Measurements from ENCODE around the gene PCDHA12.

DNA sequence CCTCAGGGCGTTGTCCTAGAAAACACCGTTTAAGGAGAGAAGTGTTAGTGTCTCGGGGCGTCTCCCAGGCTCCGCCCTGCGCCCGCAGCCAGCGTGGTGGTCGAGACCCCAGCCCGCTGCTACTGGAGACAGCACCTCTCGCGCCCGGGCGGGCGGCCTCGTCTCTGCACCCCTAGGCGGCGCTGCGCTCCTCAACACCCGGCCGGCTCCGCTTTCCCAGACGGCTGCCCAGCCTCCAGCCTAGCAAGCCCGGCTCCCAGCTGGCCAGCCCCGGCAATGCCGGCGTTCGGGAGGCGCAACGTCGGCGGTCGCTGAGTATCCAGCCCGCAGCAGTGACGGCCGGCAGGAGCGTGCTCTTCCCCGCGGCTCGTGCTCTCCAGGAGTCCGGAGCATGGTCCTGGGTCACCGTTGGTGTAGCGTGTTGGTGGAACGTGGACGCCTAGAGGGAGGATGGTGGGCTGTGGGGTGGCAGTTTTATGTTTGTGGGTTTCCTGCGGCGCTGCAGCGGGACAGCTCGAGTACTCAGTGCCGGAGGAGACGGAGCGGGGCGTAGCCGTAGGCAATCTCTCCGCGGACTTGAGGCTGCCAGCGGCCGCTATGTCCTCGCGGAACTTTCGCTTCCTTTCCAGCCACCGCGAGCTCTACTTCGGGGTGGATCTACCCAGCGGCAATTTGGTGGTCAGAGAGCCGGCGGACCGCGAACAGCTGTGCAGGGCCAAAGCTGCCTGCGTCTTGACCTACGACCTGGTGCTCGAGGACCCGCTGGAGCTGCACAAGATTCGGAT is 51.5 kb downstream of the PCDHA12 start:
- TF ChIP-seq, protein P1, sequence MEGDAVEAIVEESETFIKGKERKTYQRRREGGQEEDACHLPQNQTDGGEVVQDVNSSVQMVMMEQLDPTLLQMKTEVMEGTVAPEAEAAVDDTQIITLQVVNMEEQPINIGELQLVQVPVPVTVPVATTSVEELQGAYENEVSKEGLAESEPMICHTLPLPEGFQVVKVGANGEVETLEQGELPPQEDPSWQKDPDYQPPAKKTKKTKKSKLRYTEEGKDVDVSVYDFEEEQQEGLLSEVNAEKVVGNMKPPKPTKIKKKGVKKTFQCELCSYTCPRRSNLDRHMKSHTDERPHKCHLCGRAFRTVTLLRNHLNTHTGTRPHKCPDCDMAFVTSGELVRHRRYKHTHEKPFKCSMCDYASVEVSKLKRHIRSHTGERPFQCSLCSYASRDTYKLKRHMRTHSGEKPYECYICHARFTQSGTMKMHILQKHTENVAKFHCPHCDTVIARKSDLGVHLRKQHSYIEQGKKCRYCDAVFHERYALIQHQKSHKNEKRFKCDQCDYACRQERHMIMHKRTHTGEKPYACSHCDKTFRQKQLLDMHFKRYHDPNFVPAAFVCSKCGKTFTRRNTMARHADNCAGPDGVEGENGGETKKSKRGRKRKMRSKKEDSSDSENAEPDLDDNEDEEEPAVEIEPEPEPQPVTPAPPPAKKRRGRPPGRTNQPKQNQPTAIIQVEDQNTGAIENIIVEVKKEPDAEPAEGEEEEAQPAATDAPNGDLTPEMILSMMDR (IDR thresholded peaks at IDR 0.05), result peak; percentile 85
- peak; percentile 52 for TF ChIP-seq EZH2 (IDR thresholded peaks at IDR 0.05)

Data from neural progenitor cell (in vitro differentiated cells).